ENCODE data around the gene UIMC1. TPM values are rescaled to one million over a fixed set of nuclear protein-coding genes. Genes with fewer than 3 reads are reported as not detected.

UIMC1 gene
- total RNA-seq, 1 donor from 2014 or later = 52.5 TPM

GRCh38 chr5:176954050-176954449, 52.5 kb downstream of the UIMC1 start:
- no peak for DNase-seq (ENCODE audit: low spot score)

GRCh38 chr5:176952531-176953193, 53.9 kb downstream of the UIMC1 start:
- DNase-seq (ENCODE audit: low spot score) = no peak

GRCh38 chr5:176948458-176948857, 58.1 kb downstream of the UIMC1 start:
- no peak for DNase-seq (ENCODE audit: low spot score)

GRCh38 chr5:176947847-176948246, 58.7 kb downstream of the UIMC1 start:
- no peak for DNase-seq (ENCODE audit: low spot score)

GRCh38 chr5:176944268-176944667, 62.3 kb downstream of the UIMC1 start:
- no peak for DNase-seq (ENCODE audit: low spot score)

GRCh38 chr5:176943816-176944215, 62.8 kb downstream of the UIMC1 start:
- no peak for DNase-seq (ENCODE audit: low spot score)

- DNase-seq (ENCODE audit: low spot score) = no peak
Measured at GRCh38 chr5:176941951-176942350, 64.6 kb downstream of the UIMC1 start.

GRCh38 chr5:176938472-176938871, 68.1 kb downstream of the UIMC1 start:
- DNase-seq (ENCODE audit: low spot score) = no peak

- no peak for DNase-seq (ENCODE audit: low spot score)
Measured at GRCh38 chr5:176935017-176935416, 71.6 kb downstream of the UIMC1 start.

- no peak for DNase-seq (ENCODE audit: low spot score)
Measured at GRCh38 chr5:176934309-176934930, 72.2 kb downstream of the UIMC1 start.

- no peak for DNase-seq (ENCODE audit: low spot score)
Measured at GRCh38 chr5:176929654-176930053, 76.9 kb downstream of the UIMC1 start.

- DNase-seq (ENCODE audit: low spot score) = no peak
Measured at GRCh38 chr5:176927562-176927961, 79.0 kb downstream of the UIMC1 start.

- DNase-seq (ENCODE audit: low spot score) = no peak
Measured at GRCh38 chr5:176922817-176923216, 83.8 kb downstream of the UIMC1 start.

GRCh38 chr5:176921714-176922113, 84.9 kb downstream of the UIMC1 start:
- no peak for DNase-seq (ENCODE audit: low spot score)

GRCh38 chr5:176918613-176919012, 88.0 kb downstream of the UIMC1 start:
- no peak for DNase-seq (ENCODE audit: low spot score)

GRCh38 chr5:176916337-176916736, 90.2 kb downstream of the UIMC1 start:
- DNase-seq (ENCODE audit: low spot score) = no peak

GRCh38 chr5:176915906-176916305, 90.7 kb downstream of the UIMC1 start:
- DNase-seq (ENCODE audit: low spot score) = no peak

- DNase-seq (ENCODE audit: low spot score) = no peak
Measured at GRCh38 chr5:176912115-176912514, 94.5 kb downstream of the UIMC1 start.

GRCh38 chr5:176908675-176909368, 97.8 kb downstream of the UIMC1 start:
- DNase-seq (ENCODE audit: low spot score) = no peak

- no peak for DNase-seq (ENCODE audit: low spot score)
Measured at GRCh38 chr5:176906796-176907195, 99.8 kb downstream of the UIMC1 start.

GRCh38 chr5:176906126-176906525, 100.5 kb downstream of the UIMC1 start:
- DNase-seq (ENCODE audit: low spot score) = no peak

GRCh38 chr5:176904276-176904675, 102.3 kb downstream of the UIMC1 start:
- no peak for DNase-seq (ENCODE audit: low spot score)
